Measurements from ENCODE around the gene LBX1. TPM values are rescaled to one million over a fixed set of nuclear protein-coding genes. Genes with fewer than 3 reads are reported as not detected.

Gene LBX1
- total and polyA plus RNA-seq, 2 of the 4 experiments (the other 2 are of a cell fraction): not detected

DNA sequence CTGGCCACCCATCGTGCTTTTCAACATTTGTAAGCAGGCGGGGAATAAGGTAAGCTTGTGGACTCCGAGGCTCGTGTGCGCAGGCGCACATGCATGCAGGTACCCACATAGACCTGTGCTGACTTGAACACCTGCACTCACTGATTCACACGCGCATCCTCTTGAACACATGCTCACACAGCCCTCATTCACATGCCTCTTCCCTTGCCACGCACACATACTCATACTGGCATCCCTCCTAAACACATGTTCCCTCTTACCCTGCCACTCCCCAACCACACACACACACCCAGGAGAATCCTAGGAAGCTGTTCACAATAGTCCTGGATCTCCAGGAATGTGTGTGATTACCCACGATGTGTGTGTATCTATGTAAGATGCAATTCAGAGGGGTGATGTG, 44.1 kb upstream of the LBX1 start:
- intact Hi-C loops (cut with micrococcal nuclease) (loop anchor here (5.0 kb wide), 1 partner anchor 169 kb away; no protein-coding TSS in a partner anchor), dilution Hi-C loops (cut with HindIII; ENCODE audit: low sequenced_read_pairs, unreplicated experiment) (no loop called here), in situ Hi-C loops (cut with MboI; ENCODE audit: low sequenced_read_pairs) (no loop called here)
- BruUV-seq (replicated peaks): no TSS peak
- Histone ChIP-seq H2BK15ac (ENCODE audit: low read depth, low read length) (no peak overlapping the region), H3K9me3 (ENCODE audit: control insufficient read depth, insufficient read depth, low read length) (no peaks in the 10 kb centered on the region), H3K9me1 (ENCODE audit: insufficient read depth, low read length) (no peaks in the 10 kb centered on the region), H2AK9ac (replicated peaks; ENCODE audit: low read depth, low read length, poor library complexity) (no peak overlapping the region), H3K4me2 (ENCODE audit: low read depth, low read length) (no peak overlapping the region), H2BK5ac (ENCODE audit: low read depth, low read length, poor library complexity, severe bottlenecking) (no peak overlapping the region), H3K18ac (ENCODE audit: low read depth, low read length) (no peak overlapping the region), H4K91ac (ENCODE audit: insufficient read depth, low read depth, low read length) (no peak overlapping the region), H3K4ac (ENCODE audit: low read depth, low read length) (no peak overlapping the region), H2BK20ac (ENCODE audit: low read depth, low read length) (no peak overlapping the region), H2AFZ (replicated peaks; ENCODE audit: low read length, poor library complexity) (no peak overlapping the region), H3K4me1 (ENCODE audit: control insufficient read depth, insufficient read depth, low read length) (no peaks in the 10 kb centered on the region), H2BK120ac (ENCODE audit: low read depth, low read length) (no peak overlapping the region), H3K27ac (ENCODE audit: insufficient read depth, low read length) (no peak overlapping the region), H4K8ac (ENCODE audit: low read depth in 2 of 2, low read length in 2 of 2) (no peak overlapping the region), H2AK5ac (ENCODE audit: low read depth, low read length) (no peak overlapping the region), H4K20me1 (ENCODE audit: insufficient read depth, low read length) (no peaks in the 10 kb centered on the region), H3K9ac (ENCODE audit: low read depth, low read length) (no peak overlapping the region), H3K56ac (ENCODE audit: extremely low read depth, insufficient read depth, low read length) (no peak overlapping the region), H3K4me3 (ENCODE audit: insufficient read depth, low read depth, low read length) (no peak overlapping the region), H4K5ac (ENCODE audit: low read depth, low read length) (no peak overlapping the region), H3K23ac (ENCODE audit: low read depth, low read length) (no peak overlapping the region), H3K36me3 (ENCODE audit: control insufficient read depth, insufficient read depth, low read length) (no peaks in the 10 kb centered on the region), H3K27me3 (ENCODE audit: control insufficient read depth, insufficient read depth, low read length) (peaks cover 41% of the 10 kb centered on the region), H3K79me1 (ENCODE audit: low read depth in 1 of 2, low read length in 2 of 2) (no peaks in the 10 kb centered on the region), H3K14ac (replicated peaks; ENCODE audit: low read depth, low read length) (no peak overlapping the region)
- DNase-seq (no peak), ATAC-seq (ENCODE audit: low read depth) (no peak)
- POLR2A ChIA-PET (ENCODE audit: unreplicated experiment): no interaction called here
- TF ChIP-seq MAFK (IDR thresholded peaks at IDR 0.05; ENCODE audit: low read depth, low read length): no peak
- CTCF ChIA-PET: interaction anchor here (1.7 kb wide), 1 partner anchor 9 kb away, joined by 4 read pairs; no protein-coding TSS in a partner anchor
- WGBS, 2 experiments (ENCODE audit: extremely low coverage in 2 of 2, insufficient read length in 1 of 2): 71% methylated on average over 2 of the region's 10 CpGs; no CpG with 5 or more reads in 1 of the 2 experiments

Data from IMR-90 (cell line).